Measurements from ENCODE around the gene LRRTM1.

LRRTM1 gene

GRCh38 chr2:80333886-80334285 is 29.3 kb upstream of the LRRTM1 start:
- no peak for TF ChIP-seq CTCF (IDR thresholded peaks at IDR 0.05; ENCODE audit: extremely low read depth, missing control alignments)
- no peak for DNase-seq (ENCODE audit: low spot score)

GRCh38 chr2:80330527-80331450 is 26.2 kb upstream of the LRRTM1 start:
- DNase-seq (ENCODE audit: low spot score) = no peak
- TF ChIP-seq CTCF (IDR thresholded peaks at IDR 0.05; ENCODE audit: extremely low read depth, missing control alignments) = no peak

- DNase-seq (ENCODE audit: low spot score) = no peak
- TF ChIP-seq CTCF (IDR thresholded peaks at IDR 0.05; ENCODE audit: extremely low read depth, missing control alignments) = no peak
These were observed 24.9 kb upstream of the LRRTM1 start for GRCh38 chr2:80329491-80329890.

GRCh38 chr2:80328159-80328571 is 23.6 kb upstream of the LRRTM1 start:
- no peak for TF ChIP-seq CTCF (IDR thresholded peaks at IDR 0.05; ENCODE audit: extremely low read depth, missing control alignments)
- DNase-seq (ENCODE audit: low spot score) = no peak

- no peak for TF ChIP-seq CTCF (IDR thresholded peaks at IDR 0.05; ENCODE audit: extremely low read depth, missing control alignments)
- no peak for DNase-seq (ENCODE audit: low spot score)
These were observed 22.3 kb upstream of the LRRTM1 start for GRCh38 chr2:80326861-80327260.

GRCh38 chr2:80326214-80326613 is 21.7 kb upstream of the LRRTM1 start:
- no peak for DNase-seq (ENCODE audit: low spot score)
- TF ChIP-seq CTCF (IDR thresholded peaks at IDR 0.05; ENCODE audit: extremely low read depth, missing control alignments) = no peak

GRCh38 chr2:80324525-80324924 is 20.0 kb upstream of the LRRTM1 start:
- DNase-seq (ENCODE audit: low spot score) = no peak
- TF ChIP-seq CTCF (IDR thresholded peaks at IDR 0.05; ENCODE audit: extremely low read depth, missing control alignments) = no peak
